Measurements from ENCODE around the gene ANO6.

- TF ChIP-seq, protein P1, sequence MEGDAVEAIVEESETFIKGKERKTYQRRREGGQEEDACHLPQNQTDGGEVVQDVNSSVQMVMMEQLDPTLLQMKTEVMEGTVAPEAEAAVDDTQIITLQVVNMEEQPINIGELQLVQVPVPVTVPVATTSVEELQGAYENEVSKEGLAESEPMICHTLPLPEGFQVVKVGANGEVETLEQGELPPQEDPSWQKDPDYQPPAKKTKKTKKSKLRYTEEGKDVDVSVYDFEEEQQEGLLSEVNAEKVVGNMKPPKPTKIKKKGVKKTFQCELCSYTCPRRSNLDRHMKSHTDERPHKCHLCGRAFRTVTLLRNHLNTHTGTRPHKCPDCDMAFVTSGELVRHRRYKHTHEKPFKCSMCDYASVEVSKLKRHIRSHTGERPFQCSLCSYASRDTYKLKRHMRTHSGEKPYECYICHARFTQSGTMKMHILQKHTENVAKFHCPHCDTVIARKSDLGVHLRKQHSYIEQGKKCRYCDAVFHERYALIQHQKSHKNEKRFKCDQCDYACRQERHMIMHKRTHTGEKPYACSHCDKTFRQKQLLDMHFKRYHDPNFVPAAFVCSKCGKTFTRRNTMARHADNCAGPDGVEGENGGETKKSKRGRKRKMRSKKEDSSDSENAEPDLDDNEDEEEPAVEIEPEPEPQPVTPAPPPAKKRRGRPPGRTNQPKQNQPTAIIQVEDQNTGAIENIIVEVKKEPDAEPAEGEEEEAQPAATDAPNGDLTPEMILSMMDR (IDR thresholded peaks at IDR 0.05), result no peak
- TF ChIP-seq POLR2A (IDR thresholded peaks at IDR 0.05), result no peak
- no peak for TF ChIP-seq POLR2AphosphoS5 (IDR thresholded peaks at IDR 0.05)
- TF ChIP-seq EP300 (IDR thresholded peaks at IDR 0.05), result no peak
Observed at GRCh38 chr12:45242180-45242579, 26.3 kb downstream of the ANO6 start.
